ENCODE data around the gene STMND1.
"Not testable (repeated sequence)": the region's sequence is repeated elsewhere in the genome, so short reads cannot be mapped to it uniquely, and the experiment has no call there.

DNA sequence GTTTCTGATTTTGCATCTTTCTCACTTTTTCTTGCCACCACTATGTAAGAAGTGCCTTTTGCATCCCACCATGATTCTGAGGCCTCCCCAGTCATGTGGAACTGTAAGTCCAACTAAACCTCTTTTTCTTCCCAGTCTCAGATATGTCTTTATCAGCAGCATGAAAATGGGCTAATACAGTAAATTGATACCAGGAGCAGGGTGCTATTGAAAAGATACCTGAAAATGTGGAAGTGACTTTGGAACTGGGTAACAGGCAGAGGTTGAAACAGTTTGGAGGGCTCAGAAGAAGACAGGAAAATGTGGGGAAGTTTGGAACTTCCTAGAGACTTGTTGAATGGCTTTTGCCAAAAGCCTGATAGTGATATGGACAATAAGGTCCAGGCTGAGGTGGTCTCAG is 32.9 kb upstream of the STMND1 start:
- not testable (repeated sequence) for TF ChIP-seq RAD21 (IDR thresholded peaks at IDR 0.05; ENCODE audit: low read length); BHLHE40 (IDR thresholded peaks at IDR 0.05; ENCODE audit: low read depth, low read length); MAFK (IDR thresholded peaks at IDR 0.05; ENCODE audit: low read depth, low read length); RCOR1 (IDR thresholded peaks at IDR 0.05; ENCODE audit: insufficient replicate concordance, low read length); POLR2A (IDR thresholded peaks at IDR 0.05; ENCODE audit: low read depth, low read length); SMC3 (IDR thresholded peaks at IDR 0.05; ENCODE audit: low read depth, low read length); MXI1 (IDR thresholded peaks at IDR 0.05; ENCODE audit: borderline replicate concordance, low read depth, low read length); RFX5 (IDR thresholded peaks at IDR 0.05; ENCODE audit: low read depth, low read length); MAZ (IDR thresholded peaks at IDR 0.05; ENCODE audit: borderline replicate concordance, low read depth, low read length); CEBPB (IDR thresholded peaks at IDR 0.05; ENCODE audit: low read depth, low read length); FOS (IDR thresholded peaks at IDR 0.05; ENCODE audit: low read depth, low read length)
- TF ChIP-seq, protein P1, sequence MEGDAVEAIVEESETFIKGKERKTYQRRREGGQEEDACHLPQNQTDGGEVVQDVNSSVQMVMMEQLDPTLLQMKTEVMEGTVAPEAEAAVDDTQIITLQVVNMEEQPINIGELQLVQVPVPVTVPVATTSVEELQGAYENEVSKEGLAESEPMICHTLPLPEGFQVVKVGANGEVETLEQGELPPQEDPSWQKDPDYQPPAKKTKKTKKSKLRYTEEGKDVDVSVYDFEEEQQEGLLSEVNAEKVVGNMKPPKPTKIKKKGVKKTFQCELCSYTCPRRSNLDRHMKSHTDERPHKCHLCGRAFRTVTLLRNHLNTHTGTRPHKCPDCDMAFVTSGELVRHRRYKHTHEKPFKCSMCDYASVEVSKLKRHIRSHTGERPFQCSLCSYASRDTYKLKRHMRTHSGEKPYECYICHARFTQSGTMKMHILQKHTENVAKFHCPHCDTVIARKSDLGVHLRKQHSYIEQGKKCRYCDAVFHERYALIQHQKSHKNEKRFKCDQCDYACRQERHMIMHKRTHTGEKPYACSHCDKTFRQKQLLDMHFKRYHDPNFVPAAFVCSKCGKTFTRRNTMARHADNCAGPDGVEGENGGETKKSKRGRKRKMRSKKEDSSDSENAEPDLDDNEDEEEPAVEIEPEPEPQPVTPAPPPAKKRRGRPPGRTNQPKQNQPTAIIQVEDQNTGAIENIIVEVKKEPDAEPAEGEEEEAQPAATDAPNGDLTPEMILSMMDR (conservative IDR thresholded peaks at IDR 0.05; ENCODE audit: low read depth, low read length): not testable (repeated sequence)
- TF ChIP-seq, protein P2, sequence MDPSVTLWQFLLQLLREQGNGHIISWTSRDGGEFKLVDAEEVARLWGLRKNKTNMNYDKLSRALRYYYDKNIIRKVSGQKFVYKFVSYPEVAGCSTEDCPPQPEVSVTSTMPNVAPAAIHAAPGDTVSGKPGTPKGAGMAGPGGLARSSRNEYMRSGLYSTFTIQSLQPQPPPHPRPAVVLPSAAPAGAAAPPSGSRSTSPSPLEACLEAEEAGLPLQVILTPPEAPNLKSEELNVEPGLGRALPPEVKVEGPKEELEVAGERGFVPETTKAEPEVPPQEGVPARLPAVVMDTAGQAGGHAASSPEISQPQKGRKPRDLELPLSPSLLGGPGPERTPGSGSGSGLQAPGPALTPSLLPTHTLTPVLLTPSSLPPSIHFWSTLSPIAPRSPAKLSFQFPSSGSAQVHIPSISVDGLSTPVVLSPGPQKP (IDR thresholded peaks at IDR 0.05; ENCODE audit: borderline replicate concordance, low read depth, low read length): not testable (repeated sequence)
- TF ChIP-seq, protein P3, sequence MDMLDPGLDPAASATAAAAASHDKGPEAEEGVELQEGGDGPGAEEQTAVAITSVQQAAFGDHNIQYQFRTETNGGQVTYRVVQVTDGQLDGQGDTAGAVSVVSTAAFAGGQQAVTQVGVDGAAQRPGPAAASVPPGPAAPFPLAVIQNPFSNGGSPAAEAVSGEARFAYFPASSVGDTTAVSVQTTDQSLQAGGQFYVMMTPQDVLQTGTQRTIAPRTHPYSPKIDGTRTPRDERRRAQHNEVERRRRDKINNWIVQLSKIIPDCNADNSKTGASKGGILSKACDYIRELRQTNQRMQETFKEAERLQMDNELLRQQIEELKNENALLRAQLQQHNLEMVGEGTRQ (IDR thresholded peaks at IDR 0.05; ENCODE audit: low read depth, low read length): not testable (repeated sequence)

Data from IMR-90 (cell line).